ENCODE measurements around the gene ONECUT1.

Gene ONECUT1

GRCh38 chr15:52730594-52730993 is 59.5 kb downstream of the ONECUT1 start:
- TF ChIP-seq ISL1 (CRISPR knock-in tag; IDR thresholded peaks at IDR 0.05) (no peak), TCF4 (CRISPR knock-in tag; IDR thresholded peaks at IDR 0.05; ENCODE audit: borderline replicate concordance) (no peak), ESRRG (CRISPR knock-in tag; IDR thresholded peaks at IDR 0.05) (no peak), TSHZ2 (CRISPR knock-in tag; IDR thresholded peaks at IDR 0.05) (no peak), OSR1 (CRISPR knock-in tag; IDR thresholded peaks at IDR 0.05) (no peak), ARNTL (CRISPR knock-in tag; IDR thresholded peaks at IDR 0.05; ENCODE audit: borderline replicate concordance, low read depth) (no peak), ZC3H10 (CRISPR knock-in tag; IDR thresholded peaks at IDR 0.05) (no peak), TOX (CRISPR knock-in tag; IDR thresholded peaks at IDR 0.05; ENCODE audit: borderline replicate concordance) (no peak), ZFP3 (CRISPR knock-in tag; IDR thresholded peaks at IDR 0.05) (no peak), PATZ1 (CRISPR knock-in tag; IDR thresholded peaks at IDR 0.05; ENCODE audit: borderline replicate concordance) (no peak), SNAI2 (CRISPR knock-in tag; IDR thresholded peaks at IDR 0.05) (no peak), RARB (CRISPR knock-in tag; IDR thresholded peaks at IDR 0.05) (no peak)
- no peak for ATAC-seq

GRCh38 chr15:52730173-52730572 is 60.0 kb downstream of the ONECUT1 start:
- TF ChIP-seq ZNF565 (CRISPR knock-in tag; conservative IDR thresholded peaks at IDR 0.05; ENCODE audit: low read depth) (no peak), CSRNP3 (CRISPR knock-in tag; IDR thresholded peaks at IDR 0.05) (no peak), ZNF8 (CRISPR knock-in tag; IDR thresholded peaks at IDR 0.05) (no peak), ZFP30 (CRISPR knock-in tag; IDR thresholded peaks at IDR 0.05) (no peak), POU6F1 (CRISPR knock-in tag; IDR thresholded peaks at IDR 0.05; ENCODE audit: borderline replicate concordance, low read depth) (no peak), ZFP3 (CRISPR knock-in tag; IDR thresholded peaks at IDR 0.05) (no peak), GLIS3 (CRISPR knock-in tag; IDR thresholded peaks at IDR 0.05) (no peak), TSHZ2 (CRISPR knock-in tag; IDR thresholded peaks at IDR 0.05) (no peak), RARB (CRISPR knock-in tag; IDR thresholded peaks at IDR 0.05) (no peak), TOX (CRISPR knock-in tag; IDR thresholded peaks at IDR 0.05; ENCODE audit: borderline replicate concordance) (no peak), TCF4 (CRISPR knock-in tag; IDR thresholded peaks at IDR 0.05; ENCODE audit: borderline replicate concordance) (no peak), ZNF70 (CRISPR knock-in tag; IDR thresholded peaks at IDR 0.05) (no peak), ZC3H10 (CRISPR knock-in tag; IDR thresholded peaks at IDR 0.05) (no peak), PATZ1 (CRISPR knock-in tag; IDR thresholded peaks at IDR 0.05; ENCODE audit: borderline replicate concordance) (no peak)
- no peak for ATAC-seq

Data from SK-N-SH treated with all-trans-retinoic acid at 6 μM for 48 hours (cell line).